ENCODE measurements around the gene TBC1D25.

The TBC1D25 gene, protein sequence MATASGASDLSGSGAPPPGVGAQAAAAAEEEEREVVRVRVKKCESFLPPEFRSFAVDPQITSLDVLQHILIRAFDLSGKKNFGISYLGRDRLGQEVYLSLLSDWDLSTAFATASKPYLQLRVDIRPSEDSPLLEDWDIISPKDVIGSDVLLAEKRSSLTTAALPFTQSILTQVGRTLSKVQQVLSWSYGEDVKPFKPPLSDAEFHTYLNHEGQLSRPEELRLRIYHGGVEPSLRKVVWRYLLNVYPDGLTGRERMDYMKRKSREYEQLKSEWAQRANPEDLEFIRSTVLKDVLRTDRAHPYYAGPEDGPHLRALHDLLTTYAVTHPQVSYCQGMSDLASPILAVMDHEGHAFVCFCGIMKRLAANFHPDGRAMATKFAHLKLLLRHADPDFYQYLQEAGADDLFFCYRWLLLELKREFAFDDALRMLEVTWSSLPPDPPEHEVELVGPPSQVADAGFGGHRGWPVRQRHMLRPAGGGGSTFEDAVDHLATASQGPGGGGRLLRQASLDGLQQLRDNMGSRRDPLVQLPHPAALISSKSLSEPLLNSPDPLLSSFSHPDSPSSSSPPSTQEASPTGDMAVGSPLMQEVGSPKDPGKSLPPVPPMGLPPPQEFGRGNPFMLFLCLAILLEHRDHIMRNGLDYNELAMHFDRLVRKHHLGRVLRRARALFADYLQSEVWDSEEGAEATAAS

DNA sequence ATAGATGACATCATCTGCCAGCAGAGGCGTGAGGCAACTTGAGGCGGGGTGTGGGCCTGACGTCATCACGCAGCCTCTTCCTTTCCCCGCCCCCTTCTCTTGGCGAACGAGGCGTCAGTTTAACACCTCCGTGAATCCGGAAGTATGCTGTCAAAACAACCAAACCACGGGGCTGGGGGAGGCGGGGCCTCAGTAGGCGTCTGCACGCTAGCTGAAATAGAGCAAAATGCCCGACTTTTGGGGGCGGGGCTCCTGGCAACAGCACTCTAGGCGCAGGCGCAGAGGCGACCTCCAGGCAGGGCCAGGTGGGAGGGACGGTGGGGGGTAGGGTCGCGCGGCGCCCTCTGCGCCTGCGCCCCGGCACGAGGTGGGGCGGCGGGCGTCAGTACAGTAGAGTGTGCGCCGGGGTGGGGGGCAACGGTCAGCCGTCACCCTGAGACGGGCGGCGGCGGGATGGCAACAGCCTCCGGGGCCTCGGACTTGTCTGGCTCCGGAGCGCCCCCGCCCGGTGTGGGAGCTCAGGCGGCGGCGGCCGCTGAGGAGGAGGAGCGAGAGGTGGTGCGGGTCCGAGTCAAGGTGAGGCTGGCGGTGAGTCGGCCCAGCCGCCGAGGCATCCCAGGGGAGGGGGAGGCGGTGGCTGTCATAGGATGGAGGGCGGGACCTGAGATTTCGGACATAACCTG lies at the start of gene TBC1D25:
Gene TBC1D25, plus strand, starts transcription at position 370 of the 683 bp plus-strand sequence. Its CDS starts 84 bp downstream, at position 454.
- Histone ChIP-seq H3K27me3 (replicated peaks) (no peaks in the 10 kb centered on the region), H3K36me3 (replicated peaks) (no peaks in the 10 kb centered on the region), H3K27ac (peak within 1 kb of the TSS; percentile 70), H3K4me3 (ENCODE audit: low read depth, low read length) (peak within 1 kb of the TSS; percentile 72)
- peak; percentile 96 for DNase-seq
- in situ Hi-C loops (cut with HindIII; ENCODE audit: low pct_ligation_motif_present, low sequenced_read_pairs): no loop called here
- TF ChIP-seq, protein P1, sequence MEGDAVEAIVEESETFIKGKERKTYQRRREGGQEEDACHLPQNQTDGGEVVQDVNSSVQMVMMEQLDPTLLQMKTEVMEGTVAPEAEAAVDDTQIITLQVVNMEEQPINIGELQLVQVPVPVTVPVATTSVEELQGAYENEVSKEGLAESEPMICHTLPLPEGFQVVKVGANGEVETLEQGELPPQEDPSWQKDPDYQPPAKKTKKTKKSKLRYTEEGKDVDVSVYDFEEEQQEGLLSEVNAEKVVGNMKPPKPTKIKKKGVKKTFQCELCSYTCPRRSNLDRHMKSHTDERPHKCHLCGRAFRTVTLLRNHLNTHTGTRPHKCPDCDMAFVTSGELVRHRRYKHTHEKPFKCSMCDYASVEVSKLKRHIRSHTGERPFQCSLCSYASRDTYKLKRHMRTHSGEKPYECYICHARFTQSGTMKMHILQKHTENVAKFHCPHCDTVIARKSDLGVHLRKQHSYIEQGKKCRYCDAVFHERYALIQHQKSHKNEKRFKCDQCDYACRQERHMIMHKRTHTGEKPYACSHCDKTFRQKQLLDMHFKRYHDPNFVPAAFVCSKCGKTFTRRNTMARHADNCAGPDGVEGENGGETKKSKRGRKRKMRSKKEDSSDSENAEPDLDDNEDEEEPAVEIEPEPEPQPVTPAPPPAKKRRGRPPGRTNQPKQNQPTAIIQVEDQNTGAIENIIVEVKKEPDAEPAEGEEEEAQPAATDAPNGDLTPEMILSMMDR (IDR thresholded peaks at IDR 0.05; ENCODE audit: low read depth, low read length, missing control alignments): peak; percentile 49

DNA sequence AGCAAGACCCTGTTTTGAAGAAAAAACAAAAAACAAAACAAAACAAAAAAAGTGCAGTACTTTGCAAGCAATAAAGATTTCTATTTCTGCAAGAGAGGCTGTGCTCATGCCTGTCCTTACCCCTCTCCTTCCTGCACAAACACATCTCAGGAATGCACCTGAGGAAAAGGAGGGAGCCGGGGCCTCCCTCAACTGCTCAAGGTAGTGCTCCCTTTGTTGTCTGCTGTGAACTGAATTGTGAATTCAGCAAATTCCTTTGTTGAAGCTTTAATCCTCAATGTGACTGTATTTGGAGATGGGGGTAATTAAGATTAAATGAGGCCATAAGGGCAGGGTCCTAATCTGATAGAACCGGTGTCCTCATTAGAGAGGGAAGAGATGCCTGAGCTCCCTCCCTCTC lies 49.6 kb upstream of the TBC1D25 start:
- DNase-seq: no peak
- TF ChIP-seq, protein P1 (IDR thresholded peaks at IDR 0.05; ENCODE audit: low read depth, low read length, missing control alignments): no peak
- Histone ChIP-seq H3K27me3 (replicated peaks) (no peaks in the 10 kb centered on the region), H3K36me3 (replicated peaks) (no peaks in the 10 kb centered on the region), H3K27ac (no peak overlapping the region), H3K4me3 (ENCODE audit: low read depth, low read length) (no peak overlapping the region)
- in situ Hi-C loops (cut with HindIII; ENCODE audit: low pct_ligation_motif_present, low sequenced_read_pairs): no loop called here

DNA sequence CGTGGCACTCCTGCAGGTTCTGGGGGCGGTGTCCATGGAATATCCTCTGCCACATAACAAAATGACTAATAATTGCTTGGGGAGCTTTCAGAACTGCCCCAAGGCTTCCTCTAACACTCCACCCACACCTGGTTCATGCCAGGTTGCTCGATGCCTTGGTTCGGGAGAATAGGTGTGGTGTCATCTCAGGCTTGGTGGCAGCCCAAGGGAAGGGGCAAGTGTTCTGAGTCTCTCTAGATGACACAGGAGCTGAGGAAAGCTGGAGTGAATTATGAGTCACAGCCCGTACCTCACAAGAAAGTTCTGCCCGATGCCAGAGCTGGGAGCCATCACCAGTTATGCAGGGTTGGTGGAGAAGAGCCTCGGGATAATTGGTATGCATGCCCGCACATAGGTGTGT lies 48.9 kb upstream of the TBC1D25 start:
- TF ChIP-seq, protein P1 (IDR thresholded peaks at IDR 0.05; ENCODE audit: low read depth, low read length, missing control alignments): no peak
- peak overlapping the region; percentile 51 for H3K27ac ChIP-seq
- DNase-seq: no peak
- H3K36me3 ChIP-seq (replicated peaks): no peaks in the 10 kb centered on the region
- no peak overlapping the region for H3K4me3 ChIP-seq (ENCODE audit: low read depth, low read length)
- no peaks in the 10 kb centered on the region for H3K27me3 ChIP-seq (replicated peaks)
- in situ Hi-C loops (cut with HindIII; ENCODE audit: low pct_ligation_motif_present, low sequenced_read_pairs): no loop called here

DNA sequence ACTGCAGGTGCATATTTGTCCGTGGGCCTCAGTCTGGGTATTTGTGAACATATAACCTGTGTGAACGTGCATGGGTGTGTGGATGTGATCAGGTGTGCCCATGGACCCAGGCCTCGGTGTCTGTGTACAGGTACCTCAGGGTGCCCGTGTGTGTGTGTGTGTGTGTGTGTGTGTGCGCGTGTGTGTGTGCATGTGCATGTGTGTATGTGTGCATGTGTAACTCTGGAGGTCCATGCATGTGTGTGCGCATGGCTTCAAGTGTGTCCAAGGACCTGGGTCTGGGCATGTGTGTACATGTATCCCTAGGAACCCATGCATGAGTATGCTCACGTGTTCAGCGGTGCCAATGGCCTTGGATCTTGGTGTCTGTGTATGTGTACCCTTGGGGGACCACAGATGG lies 47.7 kb upstream of the TBC1D25 start:
- Histone ChIP-seq H3K4me3 (ENCODE audit: low read depth, low read length) (no peak overlapping the region), H3K27me3 (replicated peaks) (no peaks in the 10 kb centered on the region), H3K36me3 (replicated peaks) (no peaks in the 10 kb centered on the region), H3K27ac (peak overlapping the region; percentile 78)
- in situ Hi-C loops (cut with HindIII; ENCODE audit: low pct_ligation_motif_present, low sequenced_read_pairs): no loop called here
- TF ChIP-seq, protein P1 (IDR thresholded peaks at IDR 0.05; ENCODE audit: low read depth, low read length, missing control alignments): no peak
- DNase-seq: no peak

DNA sequence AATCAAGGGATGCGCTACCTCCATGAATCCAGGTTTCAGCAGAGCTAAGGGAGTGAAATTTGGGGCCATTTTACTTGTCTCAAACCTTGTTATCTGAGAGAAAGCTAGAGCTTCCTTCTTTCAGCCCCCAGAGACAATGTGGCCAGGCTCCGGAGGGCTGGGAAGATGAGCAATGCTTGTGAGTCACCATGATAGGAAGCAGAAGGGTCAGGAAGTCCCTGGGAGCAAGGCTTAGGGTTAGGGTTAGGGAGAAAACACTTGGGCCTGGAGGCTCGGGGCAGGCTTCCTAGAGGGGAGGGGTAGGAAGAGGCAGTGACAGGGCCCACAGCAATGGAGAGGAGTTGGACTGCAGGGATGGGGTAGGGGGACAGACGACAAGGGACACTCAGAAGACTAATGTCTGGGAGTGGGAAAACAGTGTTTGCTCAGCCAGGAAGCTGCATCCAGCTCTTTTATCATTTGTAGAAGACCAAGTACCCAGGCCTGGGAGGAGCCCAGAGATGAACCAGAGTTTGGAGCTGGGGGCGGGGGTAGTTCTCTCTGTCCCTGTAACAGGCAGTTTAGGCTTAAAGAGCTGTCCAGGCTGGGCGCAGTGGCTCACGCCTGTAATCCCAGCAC lies 47.1 kb upstream of the TBC1D25 start:
- in situ Hi-C loops (cut with HindIII; ENCODE audit: low pct_ligation_motif_present, low sequenced_read_pairs): no loop called here
- Histone ChIP-seq H3K27ac (peak overlapping the region; percentile 78), H3K36me3 (replicated peaks) (no peaks in the 10 kb centered on the region), H3K4me3 (ENCODE audit: low read depth, low read length) (no peak overlapping the region), H3K27me3 (replicated peaks) (no peaks in the 10 kb centered on the region)
- peak; percentile 47 for DNase-seq
- TF ChIP-seq, protein P1 (IDR thresholded peaks at IDR 0.05; ENCODE audit: low read depth, low read length, missing control alignments): no peak

Measured in brain microvascular endothelial cell (primary cell).